Common myeloid progenitor, CD34-positive (primary cell): ENCODE results near the gene FAM47E.

Experiments
- CTCF ChIA-PET: fragments of 350-600 bp; sonication (Branson Sonifier 250); formaldehyde crosslinking; loops from one replicate; lab custom pipeline; 2021; ENCODE audit warnings: antibody characterized with exemption; lab: Charles Lee
- POLR2A ChIA-PET: fragments of 350-600 bp; sonication (Branson Sonifier 250); formaldehyde crosslinking; loops from one replicate; lab custom pipeline; 2021; ENCODE audit warnings: antibody characterized with exemption; lab: Charles Lee
- DNase-seq, 3 donors: peaks; one replicate each; pipeline versions ENCODE4 v3.0.0 to v3.0.0-alpha.2; 2013
- H3K27ac ChIP-seq, 2 experiments: 1 replicate in 1 of 2; 2 replicates in 1 of 2; pipeline ENCODE4 v1.7.0; 2013; ENCODE audit warnings: inconsistent platforms in 2 of 2, low read length in 2 of 2, mild to moderate bottlenecking in 2 of 2, low read depth in 1 of 2, moderate library complexity in 1 of 2; ENCODE audit not compliant: severe bottlenecking in 2 of 2, insufficient read depth in 1 of 2, poor library complexity in 1 of 2
- H3K27me3 ChIP-seq, 5 experiments: replicated peaks in 2 of 5; 1 replicate in 3 of 5; 2 replicates in 2 of 5; pipeline versions ENCODE4 v1.6.1 to v1.7.0; 2013; ENCODE audit warnings: low read length in 4 of 5, mild to moderate bottlenecking in 2 of 5, moderate library complexity in 2 of 5, inconsistent platforms in 1 of 5; ENCODE audit not compliant: insufficient read depth in 5 of 5, control insufficient read depth in 4 of 5
- H3K36me3 ChIP-seq, 4 experiments: 1 replicate in 2 of 4; 2 replicates in 2 of 4; pipeline versions ENCODE4 v1.6.1 to v1.7.0; 2013; ENCODE audit warnings: low read length in 3 of 4, control low read depth in 1 of 4, mild to moderate bottlenecking in 1 of 4; ENCODE audit not compliant: control insufficient read depth in 4 of 4, insufficient read depth in 4 of 4
- H3K4me1 ChIP-seq, 4 experiments: 1 replicate in 3 of 4; 2 replicates in 1 of 4; pipeline versions ENCODE4 v1.6.1 to v1.7.1; 2013; ENCODE audit warnings: low read length in 3 of 4, mild to moderate bottlenecking in 3 of 4, control low read depth in 1 of 4, inconsistent platforms in 1 of 4, moderate library complexity in 1 of 4; ENCODE audit not compliant: control insufficient read depth in 4 of 4, insufficient read depth in 4 of 4; ENCODE audit errors: control extremely low read depth in 1 of 4
- H3K4me3 ChIP-seq, 7 experiments: 1 replicate in 4 of 7; 2 replicates in 3 of 7; pipeline versions ENCODE4 v1.5.1 to v1.7.0; 2013; ENCODE audit warnings: mild to moderate bottlenecking in 7 of 7, low read length in 6 of 7, moderate library complexity in 6 of 7, inconsistent platforms in 2 of 7, low read depth in 2 of 7, control low read depth in 1 of 7; ENCODE audit not compliant: insufficient read depth in 4 of 7, control insufficient read depth in 1 of 7; ENCODE audit errors: extremely low read depth in 1 of 7
- H3K9me3 ChIP-seq, 5 experiments: 1 replicate in 4 of 5; 2 replicates in 1 of 5; pipeline versions ENCODE4 v1.6.1 to v1.7.1; 2013; ENCODE audit warnings: low read length in 4 of 5, mild to moderate bottlenecking in 2 of 5, inconsistent platforms in 1 of 5, low read depth in 1 of 5, moderate library complexity in 1 of 5; ENCODE audit not compliant: control insufficient read depth in 4 of 5, insufficient read depth in 2 of 5; ENCODE audit errors: control extremely low read depth in 1 of 5
- WGBS: methylation state at CpG from one replicate; pipeline ENCODE4 v1.1.5; 2013; ENCODE audit not compliant: insufficient coverage; 5-methylcytosine and 5-hydroxymethylcytosine counted together

The FAM47E gene

GRCh38 chr4:76224171-76224570, 27.4 kb upstream of the FAM47E start:
- no CpG with 5 or more reads among the region's 3 CpGs for WGBS
- H3K36me3 ChIP-seq: no peaks in the 10 kb centered on the region
- H3K27ac ChIP-seq: no peak overlapping the region
- CTCF ChIA-PET: no interaction called here
- H3K4me1 ChIP-seq: peaks cover 0 to 5% (median 0%) of the 10 kb centered on the region in 4 experiments
- H3K27me3 ChIP-seq: no peaks in the 10 kb centered on the region
- DNase-seq: no peak
- H3K9me3 ChIP-seq: peaks cover 0 to 6% (median 2%) of the 10 kb centered on the region in 5 experiments
- no peak overlapping the region for H3K4me3 ChIP-seq
- POLR2A ChIA-PET: no interaction called here

- no peak overlapping the region for H3K4me3 ChIP-seq
- WGBS: 0% methylated on average over 1 of the region's 1 CpG
- no peaks in the 10 kb centered on the region for H3K36me3 ChIP-seq
- H3K27me3 ChIP-seq: no peaks in the 10 kb centered on the region
- peaks cover 2 to 8% (median 5%) of the 10 kb centered on the region in 5 experiments for H3K9me3 ChIP-seq
- POLR2A ChIA-PET: no interaction called here
- no peaks in the 10 kb centered on the region for H3K4me1 ChIP-seq
- H3K27ac ChIP-seq: no peak overlapping the region
- CTCF ChIA-PET: interaction anchor here (2.1 kb wide), 1 partner anchor 11 kb away, joined by 8 read pairs; no protein-coding TSS in a partner anchor
- no peak for DNase-seq
Measured at GRCh38 chr4:76226418-76226817, 25.1 kb upstream of the FAM47E start.

- Histone ChIP-seq H3K4me3 (no peak overlapping the region), H3K27me3 (no peaks in the 10 kb centered on the region), H3K9me3 (peaks cover 2 to 10% (median 2%) of the 10 kb centered on the region in 5 experiments), H3K27ac (no peak overlapping the region), H3K36me3 (no peaks in the 10 kb centered on the region), H3K4me1 (no peaks in the 10 kb centered on the region)
- WGBS: no CpG with 5 or more reads among the region's 1 CpG
- ChIA-PET CTCF (no interaction called here), POLR2A (interaction anchor here (0.5 kb wide), 1 partner anchor 155 kb away, joined by 3 read pairs; no protein-coding TSS in a partner anchor)
- DNase-seq: no peak
Measured at GRCh38 chr4:76232681-76233080, 18.8 kb upstream of the FAM47E start.

- H3K36me3 ChIP-seq: no peaks in the 10 kb centered on the region
- H3K27me3 ChIP-seq: no peaks in the 10 kb centered on the region
- H3K27ac ChIP-seq: no peak overlapping the region
- H3K4me1 ChIP-seq: no peaks in the 10 kb centered on the region
- 100% methylated on average over 1 of the region's 4 CpGs for WGBS
- H3K4me3 ChIP-seq: no peak overlapping the region
- CTCF ChIA-PET: no interaction called here
- DNase-seq: no peak
- POLR2A ChIA-PET: interaction anchor here (0.5 to 0.8 kb wide), 2 partner anchors 12 to 155 kb away, joined by 3 read pairs; no protein-coding TSS in a partner anchor
- peaks cover 0 to 10% (median 2%) of the 10 kb centered on the region in 5 experiments for H3K9me3 ChIP-seq
Measured at GRCh38 chr4:76233083-76233482, 18.4 kb upstream of the FAM47E start.

- ChIA-PET POLR2A (interaction anchor here (0.5 to 0.8 kb wide), 2 partner anchors 12 to 154 kb away, joined by 3 read pairs; no protein-coding TSS in a partner anchor), CTCF (no interaction called here)
- H3K4me1 ChIP-seq: no peaks in the 10 kb centered on the region
- DNase-seq: peak in 2 of 3 donors; percentile 54 to 69
- no peak overlapping the region for H3K27ac ChIP-seq
- H3K9me3 ChIP-seq: peaks cover 0 to 14% (median 2%) of the 10 kb centered on the region in 5 experiments
- H3K36me3 ChIP-seq: no peaks in the 10 kb centered on the region
- H3K27me3 ChIP-seq: no peaks in the 10 kb centered on the region
- H3K4me3 ChIP-seq: no peak overlapping the region
- 79% methylated on average over 2 of the region's 2 CpGs for WGBS
Measured at GRCh38 chr4:76233529-76233928, 18.0 kb upstream of the FAM47E start.

- H3K9me3 ChIP-seq: peaks cover 0 to 14% (median 5%) of the 10 kb centered on the region in 5 experiments
- ChIA-PET CTCF (interaction anchor here (1.2 kb wide), 1 partner anchor 26 kb away, joined by 3 read pairs; no protein-coding TSS in a partner anchor), POLR2A (interaction anchor here (0.8 kb wide), 1 partner anchor 13 kb away, joined by 3 read pairs; no protein-coding TSS in a partner anchor)
- no peaks in the 10 kb centered on the region for H3K27me3 ChIP-seq
- H3K27ac ChIP-seq: no peak overlapping the region
- no peaks in the 10 kb centered on the region for H3K36me3 ChIP-seq
- DNase-seq: no peak
- no peaks in the 10 kb centered on the region for H3K4me1 ChIP-seq
- 87% methylated on average over 14 of the region's 14 CpGs for WGBS
- H3K4me3 ChIP-seq: no peak overlapping the region
Measured at GRCh38 chr4:76233967-76234678, 17.4 kb upstream of the FAM47E start.

GRCh38 chr4:76234679-76235044, 16.9 kb upstream of the FAM47E start:
- no peak for DNase-seq
- peaks cover 0 to 10% (median under 1%) of the 10 kb centered on the region in 5 experiments for H3K9me3 ChIP-seq
- no peaks in the 10 kb centered on the region for H3K36me3 ChIP-seq
- CTCF ChIA-PET: interaction anchor here (1.2 kb wide), 2 partner anchors 26 to 144 kb away, joined by 3 read pairs; no protein-coding TSS in a partner anchor
- H3K27ac ChIP-seq: no peak overlapping the region
- H3K27me3 ChIP-seq: no peaks in the 10 kb centered on the region
- POLR2A ChIA-PET: no interaction called here
- no peak overlapping the region for H3K4me3 ChIP-seq
- no peaks in the 10 kb centered on the region for H3K4me1 ChIP-seq
- 100% methylated on average over 3 of the region's 5 CpGs for WGBS
